Measurements from ENCODE around the gene CELF3.

- TF ChIP-seq CTCF (CRISPR knock-in tag; IDR thresholded peaks at IDR 0.05) (no peak), ZNF761 (CRISPR knock-in tag; conservative IDR thresholded peaks at IDR 0.05) (no peak), ZBTB14 (CRISPR knock-in tag; IDR thresholded peaks at IDR 0.05) (no peak), CBX1 (IDR thresholded peaks at IDR 0.05; ENCODE audit: low read depth) (no peak), TFE3 (CRISPR knock-in tag; IDR thresholded peaks at IDR 0.05) (no peak), FOXC1 (CRISPR knock-in tag; IDR thresholded peaks at IDR 0.05; ENCODE audit: borderline replicate concordance) (no peak), YEATS2 (CRISPR knock-in tag; IDR thresholded peaks at IDR 0.05; ENCODE audit: borderline replicate concordance) (no peak), MAX (IDR thresholded peaks at IDR 0.05) (no peak)
Measured at GRCh38 chr1:151720554-151720953, 4.0 kb upstream of the CELF3 start.
